Uterus (tissue), 4 donors: Measurements from ENCODE around the gene UFD1. TPM values are rescaled to one million over a fixed set of nuclear protein-coding genes. Genes with fewer than 3 reads are reported as not detected.
"Not testable (repeated sequence)": the region's sequence is repeated elsewhere in the genome, so short reads cannot be mapped to it uniquely, and the experiment has no call there.

Source experiments
- DNase-seq, 2 donors: peaks; one replicate each; pipeline ENCODE4 v3.0.0-alpha.2; 2019 to 2020
- H3K27ac ChIP-seq, 2 donors: fragments of 200-600 bp; sonication (generic); 1 replicate in 1 of 2; 2 replicates in 1 of 2; pipeline ENCODE4 v1.5.1; 2016 to 2018
- H3K27me3 ChIP-seq, 2 donors: fragments of 200-600 bp; sonication (generic); one replicate each; pipeline ENCODE4 v1.5.1; 2018 to 2019; ENCODE audit warnings: control low read depth in 1 of 2
- H3K36me3 ChIP-seq, 2 donors: fragments of 200-600 bp; sonication (generic); one replicate each; pipeline ENCODE4 v1.5.1; 2019; ENCODE audit warnings: control low read depth in 1 of 2
- H3K4me1 ChIP-seq, 2 donors: fragments of 200-600 bp; sonication (generic); one replicate each; pipeline ENCODE4 v1.5.1; 2018 to 2019; ENCODE audit warnings: control low read depth in 1 of 2
- H3K4me3 ChIP-seq, 2 donors: fragments of 200-600 bp; sonication (generic); 1 replicate in 1 of 2; 2 replicates in 1 of 2; pipeline ENCODE4 v1.5.1; 2018 to 2019; ENCODE audit warnings: mild to moderate bottlenecking in 1 of 2
- H3K9me3 ChIP-seq, 2 donors: fragments of 200-600 bp; sonication (generic); one replicate each; pipeline ENCODE4 v1.5.1; 2019; ENCODE audit warnings: control low read depth in 1 of 2
- CTCF ChIP-seq, 4 experiments: fragments of 200-600 bp in 2 of 4; fragments of 450-650 bp in 2 of 4; sonication (generic) in 2 of 4; IDR thresholded peaks; one replicate each; pipeline ENCODE4 v1.5.1; 2016 to 2019; ENCODE audit warnings: antibody characterized with exemption in 4 of 4, mild to moderate bottlenecking in 2 of 4, moderate library complexity in 1 of 4
- POLR2A ChIP-seq, 2 donors: fragments of 450-650 bp; IDR thresholded peaks; one replicate each; pipeline ENCODE4 v1.6.1; 2016; ENCODE audit warnings: antibody characterized with exemption in 2 of 2, mild to moderate bottlenecking in 1 of 2, moderate library complexity in 1 of 2
- intact Hi-C: fragments of 100-400 bp; cut with DNase I; formaldehyde crosslinking; loops from one replicate; pipeline ENCODE4 v1.15.1; 2023; ENCODE audit warnings: low total_unique reads
- total RNA-seq, 4 donors: library from RNA; depleted of rRNA in 3 of 4; stranded (reverse); fragments of >200 nt in 3 of 4; gene quantifications; one replicate each; pipeline versions ENCODE4 v1.1.0 to v1.2.4, GENCODE V29; 2014 to 2023
- donor health status: DM: yes; HTN: yes; CAD: no.

The UFD1 gene
- total RNA-seq, 4 donors from 2014 or later = 30.5 to 55.0 (median 45.7) TPM

- TF ChIP-seq POLR2A (IDR thresholded peaks at IDR 0.05) = no peak
- H3K4me3 ChIP-seq = peak overlapping the region; percentile 63 to 96
- DNase-seq = no peak
- intact Hi-C loops = no loop called here
- no peaks in the 10 kb centered on the region for H3K27me3 ChIP-seq
- no peaks in the 10 kb centered on the region for H3K9me3 ChIP-seq
- H3K36me3 ChIP-seq = no peaks in the 10 kb centered on the region
- H3K27ac ChIP-seq = peak overlapping the region; percentile 91 to 94
- H3K4me1 ChIP-seq = no peaks in the 10 kb centered on the region
Measured at GRCh38 chr22:19446603-19447329, 32.2 kb downstream of the UFD1 start.

GRCh38 chr22:19445279-19445982 lies 33.6 kb downstream of the UFD1 start:
- intact Hi-C loops = not testable (repeated sequence)

GRCh38 chr22:19443544-19444211 lies 35.3 kb downstream of the UFD1 start:
- no peaks in the 10 kb centered on the region for H3K36me3 ChIP-seq
- TF ChIP-seq POLR2A (IDR thresholded peaks at IDR 0.05) (no peak), CTCF (IDR thresholded peaks at IDR 0.05) (no peak)
- H3K27me3 ChIP-seq = no peaks in the 10 kb centered on the region
- intact Hi-C loops = no loop called here
- no peak overlapping the region for H3K27ac ChIP-seq
- H3K4me1 ChIP-seq = no peaks in the 10 kb centered on the region
- DNase-seq = no peak
- H3K4me3 ChIP-seq = no peak overlapping the region
- no peaks in the 10 kb centered on the region for H3K9me3 ChIP-seq

More at GRCh38 chr22:19445279-19445982, 33.6 kb downstream of the UFD1 start:
- not testable (repeated sequence) for H3K27ac ChIP-seq, DNase-seq, H3K36me3 ChIP-seq, H3K4me1 ChIP-seq, H3K9me3 ChIP-seq, H3K4me3 ChIP-seq, H3K27me3 ChIP-seq

- intact Hi-C loops = no loop called here
- DNase-seq = no peak
- Histone ChIP-seq H3K4me1 (no peaks in the 10 kb centered on the region), H3K27me3 (no peaks in the 10 kb centered on the region), H3K36me3 (no peaks in the 10 kb centered on the region), H3K4me3 (no peak overlapping the region), H3K27ac (no peak overlapping the region), H3K9me3 (no peaks in the 10 kb centered on the region)
- TF ChIP-seq CTCF (IDR thresholded peaks at IDR 0.05) (no peak), POLR2A (IDR thresholded peaks at IDR 0.05) (no peak)
Measured at GRCh38 chr22:19442166-19442565, 36.8 kb downstream of the UFD1 start.

GRCh38 chr22:19440411-19441195 lies 38.4 kb downstream of the UFD1 start:
- H3K27me3 ChIP-seq = no peaks in the 10 kb centered on the region
- no peaks in the 10 kb centered on the region for H3K36me3 ChIP-seq
- no peak for DNase-seq
- H3K4me1 ChIP-seq = no peaks in the 10 kb centered on the region
- H3K9me3 ChIP-seq = no peaks in the 10 kb centered on the region
- no peak overlapping the region for H3K4me3 ChIP-seq
- TF ChIP-seq CTCF (IDR thresholded peaks at IDR 0.05) (no peak), POLR2A (IDR thresholded peaks at IDR 0.05) (no peak)
- intact Hi-C loops = no loop called here
- H3K27ac ChIP-seq = no peak overlapping the region
